Measurements from ENCODE around the gene OPA3. TPM values are rescaled to one million over a fixed set of nuclear protein-coding genes. Genes with fewer than 3 reads are reported as not detected.
A peak's percentile ranks its signal among the peaks of the same experiment; 100 is the strongest.

Gene OPA3
- total and polyA plus RNA-seq, 2 donors from 2014 or later: 8.1 to 19.1 TPM

- FAIRE-seq: peak; percentile 15
- TF ChIP-seq CTCF (IDR thresholded peaks at IDR 0.05; ENCODE audit: borderline replicate concordance, extremely low read depth, insufficient read depth): no peak
- Histone ChIP-seq H3K27me3 (ENCODE audit: control insufficient read depth, insufficient read depth, low read length) (no peaks in the 10 kb centered on the region), H3K9ac (ENCODE audit: low read length in 3 of 3) (peak overlapping the region in 1 of 3 donors; percentile 41), H3K36me3 (ENCODE audit: control insufficient read depth in 2 of 3, insufficient read depth in 3 of 3, low read length in 3 of 3) (no peaks in the 10 kb centered on the region), H3K27ac (ENCODE audit: low read depth in 2 of 2, low read length in 2 of 2) (peak overlapping the region; percentile 53 to 89), H3K4me3 (ENCODE audit: low read length in 3 of 3) (peak overlapping the region in 1 of 3 donors; percentile 22), H3K9me3 (ENCODE audit: control insufficient read depth in 2 of 3, insufficient read depth in 1 of 3, low read length in 3 of 3) (no peaks in the 10 kb centered on the region), H3K4me1 (ENCODE audit: control insufficient read depth in 2 of 3, insufficient read depth in 2 of 3, low read depth in 1 of 3, low read length in 3 of 3) (peaks cover 4 to 34% (median 28%) of the 10 kb centered on the region in 3 donors)
- intact Hi-C loops (cut with DNase I): no loop called here
- DNase-seq: peak in 3 of 5 donors; percentile 61 to 69 (median 63)
Observed at GRCh38 chr19:45577111-45577905, 7.3 kb downstream of the OPA3 start.

GRCh38 chr19:45576682-45577081, 7.9 kb downstream of the OPA3 start:
- Histone ChIP-seq H3K9ac (ENCODE audit: low read length in 3 of 3) (peak overlapping the region in 1 of 3 donors; percentile 41), H3K9me3 (ENCODE audit: control insufficient read depth in 2 of 3, insufficient read depth in 1 of 3, low read length in 3 of 3) (no peaks in the 10 kb centered on the region), H3K36me3 (ENCODE audit: control insufficient read depth in 2 of 3, insufficient read depth in 3 of 3, low read length in 3 of 3) (no peaks in the 10 kb centered on the region), H3K27me3 (ENCODE audit: control insufficient read depth, insufficient read depth, low read length) (no peaks in the 10 kb centered on the region), H3K27ac (ENCODE audit: low read depth in 2 of 2, low read length in 2 of 2) (peak overlapping the region; percentile 53 to 89), H3K4me3 (ENCODE audit: low read length in 3 of 3) (peak overlapping the region in 1 of 3 donors; percentile 22), H3K4me1 (ENCODE audit: control insufficient read depth in 2 of 3, insufficient read depth in 2 of 3, low read depth in 1 of 3, low read length in 3 of 3) (peaks cover 4 to 34% (median 28%) of the 10 kb centered on the region in 3 donors)
- no peak for DNase-seq
- no peak for FAIRE-seq
- TF ChIP-seq CTCF (IDR thresholded peaks at IDR 0.05; ENCODE audit: borderline replicate concordance, extremely low read depth, insufficient read depth): no peak
- intact Hi-C loops (cut with DNase I): no loop called here

GRCh38 chr19:45575216-45575615, 9.4 kb downstream of the OPA3 start:
- Histone ChIP-seq H3K27me3 (ENCODE audit: control insufficient read depth, insufficient read depth, low read length) (no peaks in the 10 kb centered on the region), H3K4me1 (ENCODE audit: control insufficient read depth in 2 of 3, insufficient read depth in 2 of 3, low read depth in 1 of 3, low read length in 3 of 3) (peaks cover 4 to 28% (median 24%) of the 10 kb centered on the region in 3 donors), H3K4me3 (ENCODE audit: low read length in 3 of 3) (no peak overlapping the region), H3K27ac (ENCODE audit: low read depth in 2 of 2, low read length in 2 of 2) (no peak overlapping the region), H3K36me3 (ENCODE audit: control insufficient read depth in 2 of 3, insufficient read depth in 3 of 3, low read length in 3 of 3) (no peaks in the 10 kb centered on the region), H3K9me3 (ENCODE audit: control insufficient read depth in 2 of 3, insufficient read depth in 1 of 3, low read length in 3 of 3) (no peaks in the 10 kb centered on the region), H3K9ac (ENCODE audit: low read length in 3 of 3) (no peak overlapping the region)
- no peak for TF ChIP-seq CTCF (IDR thresholded peaks at IDR 0.05; ENCODE audit: borderline replicate concordance, extremely low read depth, insufficient read depth)
- DNase-seq (no peak), FAIRE-seq (no peak)
- intact Hi-C loops (cut with DNase I): no loop called here
